Vagina (tissue), 2 donors: ENCODE data around the gene ZMIZ1. TPM values are rescaled to one million over a fixed set of nuclear protein-coding genes. Genes with fewer than 3 reads are reported as not detected.

Experiments used
- DNase-seq, 2 donors: peaks; one replicate each; pipeline ENCODE4 v3.0.0-alpha.2; 2017; ENCODE audit errors: extremely low spot score in 2 of 2
- H3K27ac ChIP-seq: fragments of 200-600 bp; sonication (generic); one replicate; pipeline ENCODE4 v1.5.1; 2019
- H3K27me3 ChIP-seq: fragments of 200-600 bp; sonication (generic); one replicate; pipeline ENCODE4 v1.5.1; 2019
- H3K36me3 ChIP-seq, 2 donors: fragments of 200-600 bp; sonication (generic); one replicate each; pipeline ENCODE4 v1.5.1; 2017 to 2019
- H3K4me1 ChIP-seq: fragments of 200-600 bp; sonication (generic); one replicate; pipeline ENCODE4 v1.5.1; 2019
- H3K4me3 ChIP-seq, 2 donors: fragments of 200-600 bp; sonication (generic); 1 replicate in 1 of 2; 2 replicates in 1 of 2; pipeline ENCODE4 v1.5.1; 2016 to 2019
- H3K9me3 ChIP-seq: fragments of 200-600 bp; sonication (generic); one replicate; pipeline ENCODE4 v1.5.1; 2019
- POLR2A ChIP-seq, 2 donors: fragments of 450-650 bp; IDR thresholded peaks; one replicate each; pipeline ENCODE4 v1.6.1; 2017; ENCODE audit warnings: antibody characterized with exemption in 2 of 2, mild to moderate bottlenecking in 2 of 2, moderate library complexity in 2 of 2
- POLR2AphosphoS5 ChIP-seq, 2 donors: sonication (generic); formaldehyde crosslinking; IDR thresholded peaks; one replicate each; pipeline ENCODE4 v1.9.0; 2017; ENCODE audit warnings: antibody characterized with exemption in 2 of 2, mild to moderate bottlenecking in 2 of 2, low read depth in 1 of 2; ENCODE audit not compliant: insufficient read depth in 1 of 2
- intact Hi-C: fragments of 100-400 bp; cut with DNase I; formaldehyde crosslinking; loops from one replicate; pipeline ENCODE4 v1.15.1; 2023
- total RNA-seq: library from RNA; depleted of rRNA; stranded (reverse); fragments of >200 nt; gene quantifications from one replicate; pipeline ENCODE4 v1.2.3, GENCODE V29; 2016
- TF ChIP-seq, protein P1 (sequence below), 3 experiments: fragments of 450-650 bp in 2 of 3; fragments of 200-600 bp in 1 of 3; sonication (generic) in 1 of 3; IDR thresholded peaks; one replicate each; pipeline ENCODE4 v1.5.1; 2017 to 2019; ENCODE audit warnings: antibody characterized with exemption in 3 of 3, mild to moderate bottlenecking in 2 of 3, moderate library complexity in 2 of 3

The ZMIZ1 gene
- total RNA-seq, 1 donor from 2014 or later: 61.4 TPM

DNA sequence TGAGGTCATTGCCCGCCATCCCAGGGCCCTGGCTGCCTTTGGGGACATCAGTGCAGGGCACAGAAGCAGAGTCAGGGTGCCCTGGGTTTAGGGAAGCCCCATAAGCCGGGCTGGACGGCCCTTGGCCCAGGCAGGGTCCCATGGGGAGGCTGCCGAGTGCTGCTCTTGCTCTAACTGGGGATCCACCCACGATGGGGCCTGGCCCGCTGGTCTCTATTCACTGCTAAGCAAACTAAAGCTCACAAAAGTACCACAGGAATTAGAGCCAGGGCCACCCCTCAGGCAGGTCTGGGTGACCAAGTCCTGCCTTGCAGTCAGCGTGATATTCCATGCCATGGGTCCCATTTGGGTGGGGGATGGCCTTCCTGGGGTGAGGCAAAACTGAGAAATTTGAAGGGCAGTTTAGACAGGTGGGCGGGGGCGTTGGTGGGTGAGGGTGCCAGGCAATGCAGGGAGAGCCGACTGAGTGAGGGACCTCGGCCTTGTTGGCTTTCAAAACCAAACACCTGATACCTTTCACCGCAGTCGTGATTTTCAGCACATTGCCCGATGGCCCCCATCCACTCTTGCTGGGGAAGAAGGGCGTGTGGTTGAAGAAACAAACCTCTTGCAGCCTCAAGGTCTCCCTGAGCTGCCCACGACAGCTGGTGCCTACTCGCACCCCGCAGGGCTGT lies 185.7 kb downstream of the ZMIZ1 start:
- Histone ChIP-seq H3K27me3 (no peaks in the 10 kb centered on the region), H3K9me3 (no peaks in the 10 kb centered on the region), H3K36me3 (peaks cover 0 to 3% of the 10 kb centered on the region in 2 donors), H3K4me3 (no peak overlapping the region), H3K4me1 (peaks cover 70% of the 10 kb centered on the region), H3K27ac (no peak overlapping the region)
- no peak for TF ChIP-seq POLR2AphosphoS5 (IDR thresholded peaks at IDR 0.05; ENCODE audit: insufficient read depth in 1 of 2, low read depth in 1 of 2)
- TF ChIP-seq, protein P1, sequence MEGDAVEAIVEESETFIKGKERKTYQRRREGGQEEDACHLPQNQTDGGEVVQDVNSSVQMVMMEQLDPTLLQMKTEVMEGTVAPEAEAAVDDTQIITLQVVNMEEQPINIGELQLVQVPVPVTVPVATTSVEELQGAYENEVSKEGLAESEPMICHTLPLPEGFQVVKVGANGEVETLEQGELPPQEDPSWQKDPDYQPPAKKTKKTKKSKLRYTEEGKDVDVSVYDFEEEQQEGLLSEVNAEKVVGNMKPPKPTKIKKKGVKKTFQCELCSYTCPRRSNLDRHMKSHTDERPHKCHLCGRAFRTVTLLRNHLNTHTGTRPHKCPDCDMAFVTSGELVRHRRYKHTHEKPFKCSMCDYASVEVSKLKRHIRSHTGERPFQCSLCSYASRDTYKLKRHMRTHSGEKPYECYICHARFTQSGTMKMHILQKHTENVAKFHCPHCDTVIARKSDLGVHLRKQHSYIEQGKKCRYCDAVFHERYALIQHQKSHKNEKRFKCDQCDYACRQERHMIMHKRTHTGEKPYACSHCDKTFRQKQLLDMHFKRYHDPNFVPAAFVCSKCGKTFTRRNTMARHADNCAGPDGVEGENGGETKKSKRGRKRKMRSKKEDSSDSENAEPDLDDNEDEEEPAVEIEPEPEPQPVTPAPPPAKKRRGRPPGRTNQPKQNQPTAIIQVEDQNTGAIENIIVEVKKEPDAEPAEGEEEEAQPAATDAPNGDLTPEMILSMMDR (IDR thresholded peaks at IDR 0.05): no peak
- TF ChIP-seq POLR2A (IDR thresholded peaks at IDR 0.05): no peak
- no peak for DNase-seq
- intact Hi-C loops: no loop called here

DNA sequence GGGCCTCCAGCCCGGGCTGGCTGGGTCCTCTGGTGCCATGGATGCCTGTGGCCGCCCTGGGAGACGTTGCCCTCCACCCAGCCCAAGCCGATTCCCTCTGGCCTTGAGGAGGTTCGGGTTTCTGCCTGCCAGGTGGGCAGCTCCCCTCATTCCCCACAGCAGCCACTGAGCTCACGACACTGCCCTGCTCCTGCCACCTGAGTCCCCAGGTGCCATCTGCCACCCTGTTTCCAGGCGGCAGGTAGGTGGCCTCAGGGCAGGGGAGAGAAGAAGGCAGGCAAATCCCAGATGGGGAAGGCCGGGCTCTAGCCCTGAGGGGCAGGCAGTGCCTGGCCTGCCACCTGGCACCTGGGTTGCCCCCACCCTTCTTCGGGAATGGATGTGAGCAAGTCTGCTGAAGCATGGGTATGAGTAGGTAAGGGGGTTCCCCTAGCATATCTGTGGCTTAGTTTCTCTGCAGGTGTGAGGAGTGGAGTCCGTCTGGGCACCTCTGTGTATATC lies 186.3 kb downstream of the ZMIZ1 start:
- Histone ChIP-seq H3K27ac (no peak overlapping the region), H3K36me3 (peaks cover 0 to 3% of the 10 kb centered on the region in 2 donors)

DNA sequence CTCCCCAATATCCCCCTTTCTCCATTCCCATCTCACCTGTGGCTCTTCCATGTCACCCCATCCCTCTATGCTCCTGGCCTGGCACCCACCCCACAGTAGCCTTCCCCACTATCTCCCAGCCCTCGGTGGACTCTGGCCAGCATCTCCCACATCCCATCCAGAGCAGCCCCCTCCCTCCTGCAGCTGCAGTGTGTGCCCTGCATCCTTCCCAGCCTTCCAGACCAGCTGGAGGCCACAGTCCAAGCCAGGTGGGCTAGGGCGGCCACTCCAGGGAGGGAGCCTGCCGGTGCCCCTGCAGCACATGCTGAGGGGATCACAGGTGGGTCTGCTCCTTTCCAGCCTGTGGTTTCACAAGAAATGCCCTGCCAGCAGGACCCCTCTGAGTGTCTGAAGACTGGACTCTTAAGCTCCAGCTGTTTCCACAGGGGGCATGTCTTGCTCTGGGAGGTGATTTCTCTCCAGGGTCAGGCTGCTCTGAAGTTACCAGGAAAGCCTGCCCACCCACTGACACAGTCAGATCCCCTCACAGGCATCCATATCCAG lies 187.6 kb downstream of the ZMIZ1 start:
- intact Hi-C loops: no loop called here
- H3K9me3 ChIP-seq: no peaks in the 10 kb centered on the region
- peaks cover 0 to 3% of the 10 kb centered on the region in 2 donors for H3K36me3 ChIP-seq
- H3K4me3 ChIP-seq: no peak overlapping the region
- TF ChIP-seq, protein P1 (IDR thresholded peaks at IDR 0.05): no peak
- no peak for TF ChIP-seq POLR2A (IDR thresholded peaks at IDR 0.05)
- TF ChIP-seq POLR2AphosphoS5 (IDR thresholded peaks at IDR 0.05; ENCODE audit: insufficient read depth in 1 of 2, low read depth in 1 of 2): no peak
- peaks cover 70% of the 10 kb centered on the region for H3K4me1 ChIP-seq
- no peaks in the 10 kb centered on the region for H3K27me3 ChIP-seq
- no peak overlapping the region for H3K27ac ChIP-seq
- no peak for DNase-seq

More for the DNA sequence above, 186.3 kb downstream of the ZMIZ1 start:
- no peak overlapping the region for H3K4me3 ChIP-seq
- no peaks in the 10 kb centered on the region for H3K9me3 ChIP-seq
- intact Hi-C loops: no loop called here
- TF ChIP-seq POLR2AphosphoS5 (IDR thresholded peaks at IDR 0.05; ENCODE audit: insufficient read depth in 1 of 2, low read depth in 1 of 2): no peak
- no peak for TF ChIP-seq POLR2A (IDR thresholded peaks at IDR 0.05)
- TF ChIP-seq, protein P1 (IDR thresholded peaks at IDR 0.05): no peak
- no peak for DNase-seq
- H3K27me3 ChIP-seq: no peaks in the 10 kb centered on the region
- H3K4me1 ChIP-seq: peaks cover 70% of the 10 kb centered on the region

DNA sequence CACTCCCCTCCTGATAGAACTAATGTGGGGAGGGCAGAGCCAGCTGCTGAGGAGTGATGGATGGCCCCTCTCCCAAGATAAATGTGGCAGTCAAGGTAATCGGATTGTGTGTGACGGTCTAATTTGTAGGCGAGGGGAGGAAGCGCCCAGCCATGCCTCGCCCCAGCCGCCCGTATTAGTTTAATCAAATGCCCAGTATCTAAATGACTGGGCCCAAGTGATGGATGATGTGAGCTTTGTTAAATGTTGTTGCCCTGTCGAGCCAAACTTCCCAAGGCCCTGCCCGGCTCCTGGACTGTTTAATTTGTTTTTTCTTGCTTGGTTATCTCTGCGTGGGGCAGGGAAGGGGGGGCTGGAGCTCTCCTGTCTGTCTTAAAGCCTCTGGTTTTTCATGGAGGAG lies 190.1 kb downstream of the ZMIZ1 start:
- TF ChIP-seq POLR2AphosphoS5 (IDR thresholded peaks at IDR 0.05; ENCODE audit: insufficient read depth in 1 of 2, low read depth in 1 of 2) (no peak), POLR2A (IDR thresholded peaks at IDR 0.05) (no peak)
- TF ChIP-seq, protein P1 (IDR thresholded peaks at IDR 0.05): no peak
- Histone ChIP-seq H3K27ac (no peak overlapping the region), H3K9me3 (no peaks in the 10 kb centered on the region), H3K4me1 (peaks cover 74% of the 10 kb centered on the region), H3K27me3 (no peaks in the 10 kb centered on the region), H3K4me3 (no peak overlapping the region), H3K36me3 (peaks cover 0 to 3% of the 10 kb centered on the region in 2 donors)
- DNase-seq: no peak
- intact Hi-C loops: no loop called here

DNA sequence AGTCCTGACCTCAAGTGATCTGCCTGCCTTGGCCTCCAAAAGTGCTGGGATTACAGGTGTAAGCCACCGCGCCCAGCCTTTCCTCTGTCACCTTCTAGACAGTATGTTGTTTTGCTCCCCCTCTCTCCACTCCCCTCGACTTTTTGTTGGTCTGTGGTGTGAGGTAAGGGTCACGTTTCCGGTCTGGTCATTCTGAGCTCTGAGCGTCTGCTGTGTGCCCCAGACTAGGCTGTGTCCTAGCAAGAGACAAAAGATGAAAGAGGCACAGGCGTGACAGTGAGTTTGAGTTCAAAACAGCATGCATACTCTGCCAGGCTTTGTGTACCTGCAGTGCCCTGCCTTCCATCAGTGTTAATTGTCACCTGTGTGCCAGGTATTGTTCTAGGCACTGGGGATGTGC lies 191.1 kb downstream of the ZMIZ1 start:
- TF ChIP-seq POLR2AphosphoS5 (IDR thresholded peaks at IDR 0.05; ENCODE audit: insufficient read depth in 1 of 2, low read depth in 1 of 2): no peak
- TF ChIP-seq, protein P1 (IDR thresholded peaks at IDR 0.05): no peak
- no peak for TF ChIP-seq POLR2A (IDR thresholded peaks at IDR 0.05)
- intact Hi-C loops: no loop called here
- Histone ChIP-seq H3K4me3 (no peak overlapping the region), H3K36me3 (peaks cover 0 to 3% of the 10 kb centered on the region in 2 donors), H3K27me3 (no peaks in the 10 kb centered on the region), H3K27ac (no peak overlapping the region), H3K9me3 (no peaks in the 10 kb centered on the region), H3K4me1 (peaks cover 73% of the 10 kb centered on the region)
- no peak for DNase-seq
